Left cardiac atrium (tissue), 4 donors: Measurements from ENCODE around the gene RLN1. TPM values are rescaled to one million over a fixed set of nuclear protein-coding genes. Genes with fewer than 3 reads are reported as not detected.
A peak's percentile ranks its signal among the peaks of the same experiment; 100 is the strongest.
"Not testable (repeated sequence)": the region's sequence is repeated elsewhere in the genome, so short reads cannot be mapped to it uniquely, and the experiment has no call there.

Source experiments
- ATAC-seq, 2 donors: fragments of 200-7000 bp; cut with Tn5 transposase; one replicate each; pipeline ENCODE4 v1.9.1; 2020; ENCODE audit warnings: mild to moderate bottlenecking in 2 of 2, moderate library complexity in 2 of 2
- DNase-seq: peaks from one replicate; pipeline ENCODE4 v3.0.0-alpha.2; 2020
- intact Hi-C, 2 donors: fragments of 100-400 bp; cut with DNase I; formaldehyde crosslinking; loops; one replicate each; pipeline versions ENCODE4 v1.14.1 to v1.15.1; 2022 to 2023
- total RNA-seq, 2 donors: library from RNA; stranded (reverse); fragmentation: NEBNext Ultra II Directional; extraction: Animal tissue kit (Norgen Biotek cat#: 25700); gene quantifications; one replicate each; pipeline ENCODE4 v1.2.1, GENCODE V29; 2021
- donor health status: DM: no; HTN: yes; CAD: no.
- donor health status: DM: no; HTN: yes; CAD: no; lungs with severe emphysema.
- donor health status: DM: yes; HTN: yes; CAD: no.
- donor health status: Dilated cardiomyopathy.

RLN1 gene
- total RNA-seq, 2 donors from 2014 or later = 0.34 to 0.41 TPM

DNA sequence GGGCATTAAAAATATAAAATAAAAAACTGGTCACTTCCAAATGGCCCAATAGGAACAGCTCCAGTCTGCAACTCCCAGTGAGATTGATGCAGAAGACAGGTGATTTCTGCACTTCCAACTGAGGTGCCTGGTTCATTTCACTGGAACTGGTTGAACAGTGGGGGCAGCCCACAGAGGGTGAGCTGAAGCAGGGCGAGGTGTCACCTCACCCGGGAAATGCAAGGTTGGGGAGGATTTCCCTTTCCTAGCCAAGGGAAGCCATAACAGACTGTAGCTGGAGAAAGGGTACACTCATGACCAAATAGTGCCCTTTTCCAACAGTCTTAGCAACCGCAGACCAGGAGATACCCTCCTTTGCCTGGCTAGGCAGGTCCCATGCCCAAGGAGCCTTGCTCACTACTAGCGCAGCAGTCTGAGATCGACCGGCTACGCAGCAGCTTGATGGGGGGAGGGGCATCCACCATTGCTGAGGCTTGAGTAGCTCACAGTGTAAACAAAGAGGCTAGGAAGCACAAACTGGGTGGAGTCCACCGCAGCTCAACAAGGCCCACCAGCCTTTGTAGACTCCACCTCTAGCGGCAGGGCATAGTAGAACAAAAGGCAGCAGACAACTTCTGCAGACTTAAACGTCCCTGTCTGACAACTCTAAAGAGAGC is 12.7 kb downstream of the RLN1 start:
- ATAC-seq (no peak), DNase-seq (no peak)
- intact Hi-C loops = no loop called here

DNA sequence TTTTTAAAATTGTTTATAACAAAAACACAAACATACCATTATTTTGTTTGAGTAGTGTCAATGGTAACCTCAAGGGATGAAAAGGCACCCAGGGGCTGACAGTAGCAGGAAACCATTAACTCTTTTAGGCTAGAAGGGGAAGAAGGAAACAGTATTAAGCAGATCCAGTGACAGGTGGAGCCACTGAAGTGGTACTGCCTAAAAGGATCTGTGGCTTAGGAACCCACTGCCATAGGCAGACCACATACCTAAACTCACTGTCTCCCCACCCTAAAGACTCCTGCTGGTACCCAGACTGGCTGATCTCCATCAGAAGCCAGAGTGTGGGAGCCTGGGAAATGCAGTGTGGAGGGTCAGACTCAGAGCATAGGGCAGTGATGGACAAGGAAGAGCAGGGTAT is 13.5 kb downstream of the RLN1 start:
- no peak for ATAC-seq
- intact Hi-C loops = no loop called here
- DNase-seq = no peak

- ATAC-seq, intact Hi-C loops, DNase-seq: not testable (repeated sequence)
Measured at GRCh38 chr9:5321601-5322000, 18.1 kb downstream of the RLN1 start.

- intact Hi-C loops = no loop called here
- ATAC-seq (no peak), DNase-seq (no peak)
Measured at GRCh38 chr9:5321058-5321457, 18.6 kb downstream of the RLN1 start.

DNA sequence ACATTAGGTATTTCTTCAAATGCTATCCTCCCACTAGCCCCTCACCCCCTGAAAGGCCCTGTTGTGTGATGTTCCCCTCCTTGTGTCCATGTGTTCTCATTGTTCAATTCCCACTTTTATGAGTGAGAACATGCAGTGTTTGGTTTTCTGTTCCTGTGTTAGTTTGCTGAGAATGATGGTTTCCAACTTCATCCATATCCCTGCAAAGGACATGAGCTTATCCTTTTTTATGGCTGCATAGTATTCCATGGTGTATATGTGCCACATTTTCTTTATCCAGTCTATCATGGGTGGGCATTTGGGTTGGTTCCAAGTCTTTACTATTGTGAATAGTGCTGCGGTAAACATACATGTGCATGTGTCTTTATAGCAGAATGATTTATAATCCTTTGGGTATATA is 23.3 kb downstream of the RLN1 start:
- DNase-seq, intact Hi-C loops, ATAC-seq: not testable (repeated sequence)

GRCh38 chr9:5315187-5315923 is 24.3 kb downstream of the RLN1 start:
- DNase-seq (no peak), ATAC-seq (no peak)
- intact Hi-C loops = no loop called here

DNA sequence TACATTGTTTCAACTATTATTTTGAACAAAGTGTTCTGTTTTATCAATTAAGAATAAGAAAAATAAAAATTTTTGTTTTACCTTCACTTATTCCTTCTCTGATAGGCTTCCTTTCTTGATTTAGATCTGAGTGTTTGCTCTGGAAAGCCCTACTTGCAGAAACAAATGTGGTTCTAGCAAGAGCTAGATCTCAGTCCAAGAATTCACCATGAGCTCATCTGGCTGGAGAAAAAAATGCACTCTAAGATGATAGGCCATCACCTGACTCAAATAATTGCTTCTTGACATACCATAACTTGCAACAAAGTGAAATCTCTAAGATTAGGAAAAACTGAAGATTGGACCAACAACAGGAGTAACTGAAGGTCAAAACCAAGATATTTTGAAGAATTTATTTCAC is 28.8 kb downstream of the RLN1 start:
- ATAC-seq (no peak), DNase-seq (no peak)
- intact Hi-C loops = no loop called here

DNA sequence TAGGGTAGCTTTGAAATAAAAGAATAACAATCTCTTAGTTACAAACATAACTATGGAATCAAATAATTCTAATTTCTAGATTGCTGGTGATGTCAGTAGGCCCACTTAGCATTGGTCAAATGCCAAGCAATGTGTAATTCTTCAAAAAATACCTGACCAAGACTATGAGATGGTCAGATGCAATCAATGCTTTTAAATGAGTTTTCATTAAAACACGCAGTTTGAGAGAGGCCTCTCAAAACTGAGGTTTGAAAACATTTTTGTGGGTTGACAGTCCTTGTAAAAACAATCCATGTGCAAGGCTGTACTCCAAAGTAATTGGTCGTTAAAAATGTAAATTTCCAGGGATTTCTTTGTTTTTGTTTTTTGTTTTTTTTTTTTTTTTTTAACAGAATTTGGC is 33.9 kb downstream of the RLN1 start:
- ATAC-seq (no peak), DNase-seq (no peak)
- intact Hi-C loops = no loop called here

DNA sequence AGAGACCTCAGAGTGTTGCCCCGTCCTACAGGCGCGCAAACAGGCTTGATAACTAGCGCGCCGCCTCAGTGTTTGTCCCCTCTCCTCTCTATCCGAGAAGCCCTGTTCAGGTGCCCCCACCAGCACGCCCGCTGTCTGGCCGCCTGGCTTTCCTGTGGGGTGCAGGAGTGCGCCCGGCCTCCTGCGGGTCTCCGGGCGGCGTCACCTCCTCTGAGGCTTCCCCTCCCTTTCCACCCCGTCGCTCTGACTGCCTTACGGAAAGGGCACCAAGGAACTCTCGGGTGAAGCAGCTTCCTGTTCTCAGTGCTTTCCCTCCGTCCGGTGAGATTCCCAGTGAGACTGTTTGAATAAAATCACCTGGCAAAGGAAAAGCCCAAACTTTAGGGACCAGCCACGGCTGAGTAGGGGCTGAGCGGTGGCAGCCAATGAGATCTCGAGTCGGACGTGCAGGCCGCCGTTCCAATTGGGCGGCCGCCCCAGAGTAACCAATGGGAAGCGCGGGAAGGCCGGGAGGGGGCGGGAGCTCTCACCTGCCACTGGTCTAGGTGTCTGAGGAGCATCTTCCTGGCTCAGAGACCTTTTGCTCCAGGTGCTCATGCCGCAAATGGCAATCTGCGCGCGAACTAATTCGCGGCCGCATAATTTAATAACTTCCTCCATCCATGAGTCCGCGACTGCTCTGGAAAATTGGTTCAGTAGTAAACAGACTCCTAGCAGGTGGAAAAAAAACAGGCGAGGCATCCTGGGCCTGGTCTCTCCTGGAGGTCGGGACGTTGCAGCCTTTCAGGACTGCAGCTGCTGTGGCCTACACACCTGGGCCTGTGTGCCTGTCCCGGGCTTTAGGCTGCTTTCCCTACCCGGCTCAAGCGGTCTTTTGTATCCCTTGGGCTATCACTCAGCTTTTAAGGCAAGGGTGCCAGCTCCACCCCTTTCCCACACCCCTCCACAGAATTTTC is 35.6 kb downstream of the RLN1 start, which contains the start of gene RLN2:
TSS of gene RLN2 (minus strand) at position 877 of the 956 bp plus-strand sequence. CDS start at position 741, 136 bp downstream.
- intact Hi-C loops, DNase-seq: not testable (repeated sequence)
- ATAC-seq = peak; percentile 100

DNA sequence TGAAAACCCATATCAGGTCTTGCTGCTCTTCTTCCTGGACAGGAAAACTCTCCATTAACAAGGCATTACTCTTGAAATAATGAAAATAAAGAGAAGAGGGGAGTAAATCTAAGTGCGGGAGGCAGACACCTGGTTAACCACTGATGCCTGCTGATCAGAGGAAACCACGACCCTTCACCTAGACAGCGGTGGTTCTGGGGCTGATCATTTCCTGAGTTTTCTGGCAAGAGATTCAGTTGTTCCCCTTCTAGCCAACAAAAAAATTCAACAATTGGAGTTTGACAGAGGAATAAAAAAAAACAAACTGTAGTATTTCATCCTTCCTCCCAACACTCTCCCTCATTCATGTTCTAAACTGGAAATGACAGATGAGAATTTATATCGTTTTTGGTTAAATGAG is 38.1 kb downstream of the RLN1 start:
- intact Hi-C loops = no loop called here
- DNase-seq = no peak
- ATAC-seq = no peak

- no peak for DNase-seq
- ATAC-seq = no peak
- intact Hi-C loops = no loop called here
Measured at GRCh38 chr9:5292141-5292540, 47.5 kb downstream of the RLN1 start.

GRCh38 chr9:5288591-5288990 is 51.1 kb downstream of the RLN1 start:
- DNase-seq (no peak), ATAC-seq (no peak)
- intact Hi-C loops = no loop called here

DNA sequence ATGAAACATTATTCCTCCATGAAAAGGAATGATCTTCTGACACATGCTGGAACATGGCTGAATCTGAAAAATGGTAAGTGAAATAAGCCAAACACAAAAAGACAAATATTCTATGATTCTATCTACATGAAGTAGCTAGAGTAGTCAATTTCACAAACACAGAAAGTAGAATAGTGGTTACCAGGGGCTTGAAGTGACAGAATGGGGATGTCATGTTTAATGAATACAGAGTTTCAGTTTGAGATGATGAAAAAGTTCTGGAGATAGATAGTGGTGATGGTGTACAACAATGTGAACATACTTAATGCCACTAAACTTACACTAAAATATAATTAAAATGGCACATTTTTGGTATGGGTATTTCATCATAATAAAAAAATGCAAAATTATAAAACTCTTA is 53.4 kb downstream of the RLN1 start:
- intact Hi-C loops = no loop called here
- DNase-seq (no peak), ATAC-seq (no peak)

Other genes starting within 250 kb of the RLN1 start
- gene INSL6, start 154.2 kb downstream of the RLN1 start, total RNA-seq = not detected
- gene INSL4, start 108.5 kb downstream of the RLN1 start, total RNA-seq = not detected
- under 1 TPM in 1 of 2 donors, not detected in 1; 0.32 TPM for gene RLN2, start 35.2 kb downstream of the RLN1 start, total RNA-seq
- 10 to 100 TPM; 31.9 to 37.1 TPM for gene PLGRKT, start 98.0 kb upstream of the RLN1 start, total RNA-seq
- 10 to 100 TPM in 1 of 2 donors, 1 to 10 TPM in 1; 7.3 to 12.4 TPM for gene CD274, start 110.7 kb upstream of the RLN1 start, total RNA-seq
- gene PDCD1LG2, start 170.7 kb upstream of the RLN1 start, total RNA-seq = 1 to 10 TPM; 3.3 to 3.6 TPM